Panc1 (cell line): Measurements from ENCODE around the gene SORBS1. TPM values are rescaled to one million over a fixed set of nuclear protein-coding genes. Genes with fewer than 3 reads are reported as not detected.

Source experiments
- ATAC-seq: fragments of 200-7000 bp; cut with Tn5 transposase; 2 replicates; pipeline ENCODE4 v1.9.1; 2020; ENCODE audit warnings: mild to moderate bottlenecking, moderate library complexity
- BruUV-seq: library from RNA; stranded (reverse); fragments of 400-500 nt; replicated peaks from 2 replicates; lab custom pipeline; 2021; lab: Mats Ljungman, UMichigan
- CTCF ChIA-PET: fragments of 300-600 bp; sonication (Branson Sonifier 250); formaldehyde crosslinking; loops from one replicate; lab custom pipeline; 2022; ENCODE audit warnings: antibody characterized with exemption; lab: Charles Lee
- POLR2A ChIA-PET: fragments of 300-600 bp; sonication (Branson Sonifier 250); formaldehyde crosslinking; loops from one replicate; lab custom pipeline; 2022; ENCODE audit warnings: antibody characterized with exemption; lab: Charles Lee
- DNase-seq: peaks from one replicate; pipeline ENCODE4 v3.0.0-alpha.2; 2010; ENCODE audit warnings: low read depth, low spot score
- H3K27ac ChIP-seq: 2 replicates; pipeline ENCODE4 v1.5.1; 2011; ENCODE audit warnings: mild to moderate bottlenecking, low read length, inconsistent platforms
- H3K27me3 ChIP-seq: fragments of 200-500 bp; sonication (Bioruptor generic); 2 replicates; pipeline ENCODE4 v1.6.0; 2014; ENCODE audit warnings: low read length, inconsistent platforms; ENCODE audit not compliant: control insufficient read depth, insufficient read depth
- H3K36me3 ChIP-seq: fragments of 200-500 bp; sonication (Bioruptor generic); 2 replicates; pipeline ENCODE4 v1.5.1; 2014; ENCODE audit warnings: inconsistent platforms, mild to moderate bottlenecking, low read length, moderate library complexity; ENCODE audit not compliant: control insufficient read depth, insufficient read depth
- H3K4me1 ChIP-seq: 2 replicates; pipeline ENCODE4 v1.5.1; 2011; ENCODE audit warnings: inconsistent platforms, mild to moderate bottlenecking, low read length, moderate library complexity; ENCODE audit not compliant: control insufficient read depth, insufficient read depth
- H3K4me3 ChIP-seq, 2 experiments: 2 replicates each; pipeline ENCODE4 v1.5.1; 2011 to 2012; ENCODE audit warnings: low read depth in 2 of 2, low read length in 2 of 2, mild to moderate bottlenecking in 2 of 2, inconsistent platforms in 1 of 2, moderate library complexity in 1 of 2
- H3K9me3 ChIP-seq: fragments of 200-500 bp; sonication (Bioruptor generic); 2 replicates; pipeline ENCODE4 v1.5.1; 2014; ENCODE audit warnings: low read depth, mild to moderate bottlenecking, inconsistent platforms, low read length, moderate library complexity; ENCODE audit not compliant: control insufficient read depth, insufficient read depth
- CTCF ChIP-seq: fragments of 450-650 bp; IDR thresholded peaks from 2 replicates; pipeline ENCODE4 v1.5.1; 2017; ENCODE audit warnings: mild to moderate bottlenecking
- POLR2AphosphoS5 ChIP-seq: IDR thresholded peaks from 2 replicates; pipeline ENCODE4 v1.6.1; 2012; ENCODE audit warnings: mild to moderate bottlenecking, low read depth, low read length, moderate library complexity
- REST ChIP-seq, 2 experiments: IDR thresholded peaks; 2 replicates each; pipeline ENCODE4 v1.6.1; 2011 to 2012; ENCODE audit warnings: low read depth in 2 of 2, control low read depth in 1 of 2, low read length in 1 of 2, mild to moderate bottlenecking in 1 of 2, moderate library complexity in 1 of 2; ENCODE audit not compliant: insufficient read depth in 1 of 2
- SIN3A ChIP-seq: IDR thresholded peaks from 2 replicates; pipeline ENCODE4 v1.6.1; 2012; ENCODE audit warnings: low read depth, mild to moderate bottlenecking, low read length, moderate library complexity, borderline replicate concordance; ENCODE audit not compliant: insufficient read depth
- TCF7L2 ChIP-seq: IDR thresholded peaks from 2 replicates; pipeline ENCODE4 v1.6.1; 2011; ENCODE audit warnings: mild to moderate bottlenecking, low read depth, low read length, inconsistent platforms
- in situ Hi-C: cut with HindIII; loops from 2 replicates; pipeline ENCODE4 v1.10.0; 2016; ENCODE audit warnings: low sequenced_read_pairs, low pct_unique_long_range_greater_than_20kb
- intact Hi-C: fragments of 100-400 bp; cut with micrococcal nuclease; formaldehyde crosslinking; loops from one replicate; pipeline ENCODE4 v1.10.0; 2022; ENCODE audit not compliant: unreplicated experiment
- total RNA-seq: library from RNA; stranded (reverse); gene quantifications from one replicate; pipeline ENCODE4 v1.2.1, GENCODE V29; 2021; ENCODE audit not compliant: unreplicated experiment

The SORBS1 gene
- total RNA-seq, 1 experiment from 2014 or later = 29.4 TPM

GRCh38 chr10:95327367-95327766 is 233.8 kb downstream of the SORBS1 start:
- POLR2A ChIA-PET = no interaction called here
- Histone ChIP-seq H3K27me3 (no peaks in the 10 kb centered on the region), H3K27ac (no peak overlapping the region), H3K36me3 (no peaks in the 10 kb centered on the region), H3K4me1 (no peaks in the 10 kb centered on the region), H3K4me3 (no peak overlapping the region), H3K9me3 (no peaks in the 10 kb centered on the region)
- in situ Hi-C loops (no loop called here), intact Hi-C loops (no loop called here)
- no peak for TF ChIP-seq POLR2AphosphoS5
- no peak for TF ChIP-seq TCF7L2
- TF ChIP-seq CTCF = no peak
- TF ChIP-seq SIN3A = no peak
- TF ChIP-seq REST (IDR thresholded peaks at IDR 0.05; ENCODE audit: insufficient read depth in 1 of 2, low read depth in 2 of 2, low read length in 1 of 2) = no peak
- CTCF ChIA-PET = no interaction called here
- no TSS peak for BruUV-seq
- ATAC-seq (no peak), DNase-seq (no peak)

GRCh38 chr10:95326396-95326795 is 234.8 kb downstream of the SORBS1 start:
- Histone ChIP-seq H3K27ac (no peak overlapping the region), H3K27me3 (no peaks in the 10 kb centered on the region), H3K9me3 (no peaks in the 10 kb centered on the region), H3K4me3 (no peak overlapping the region), H3K4me1 (no peaks in the 10 kb centered on the region), H3K36me3 (no peaks in the 10 kb centered on the region)
- intact Hi-C loops (no loop called here), in situ Hi-C loops (no loop called here)
- DNase-seq (no peak), ATAC-seq (no peak)
- ChIA-PET POLR2A (no interaction called here), CTCF (no interaction called here)
- TF ChIP-seq SIN3A = no peak
- TF ChIP-seq CTCF = no peak
- TF ChIP-seq TCF7L2 = no peak
- TF ChIP-seq REST (IDR thresholded peaks at IDR 0.05; ENCODE audit: insufficient read depth in 1 of 2, low read depth in 2 of 2, low read length in 1 of 2) = no peak
- BruUV-seq = no TSS peak
